ENCODE data around the gene THBS3. TPM values are rescaled to one million over a fixed set of nuclear protein-coding genes. Genes with fewer than 3 reads are reported as not detected.
A peak's percentile ranks its signal among the peaks of the same experiment; 100 is the strongest.
"Not testable (repeated sequence)": the region's sequence is repeated elsewhere in the genome, so short reads cannot be mapped to it uniquely, and the experiment has no call there.

Gene THBS3
- polyA plus RNA-seq, 5 donors: 37.5 to 47.0 (median 42.8) TPM

DNA sequence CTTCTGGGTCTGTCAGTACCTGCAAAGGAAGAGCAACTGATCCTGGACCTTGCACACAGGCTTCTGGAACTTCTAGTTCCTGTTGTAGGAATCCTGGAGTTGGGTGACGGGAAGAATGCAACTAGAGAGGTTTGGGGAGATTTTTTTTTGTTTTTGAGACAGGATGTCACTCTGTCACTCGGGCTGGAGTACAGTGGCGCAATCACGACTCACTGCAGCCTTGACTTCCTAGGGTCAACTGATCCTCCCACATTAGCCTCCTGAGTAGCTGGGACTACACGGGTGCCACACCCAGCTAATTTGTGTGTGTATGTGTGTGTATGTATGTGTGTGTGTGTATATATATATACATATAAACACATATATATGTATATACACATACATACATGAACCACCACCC is 28.8 kb upstream of the THBS3 start:
- DNase-seq: no peak

DNA sequence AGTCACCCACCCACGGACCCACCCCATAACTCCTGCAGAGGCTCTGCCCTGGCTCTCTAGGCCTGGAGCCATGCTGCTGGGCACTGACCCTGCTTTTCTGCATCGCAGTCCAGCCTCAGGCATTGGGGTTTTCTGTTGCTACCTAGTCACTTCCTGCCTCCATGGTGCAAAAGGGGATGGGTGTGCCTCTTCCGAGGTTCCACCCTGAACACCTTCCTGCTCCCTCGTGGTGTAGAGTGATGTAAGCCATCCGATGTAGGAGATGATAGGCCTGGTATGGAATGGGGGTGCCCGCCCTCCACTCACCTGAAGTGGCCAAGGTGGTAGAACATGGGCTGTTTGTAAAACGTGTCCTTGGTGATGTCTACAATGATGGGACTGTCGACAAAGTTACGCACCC is 27.7 kb upstream of the THBS3 start:
- DNase-seq: not testable (repeated sequence)

DNA sequence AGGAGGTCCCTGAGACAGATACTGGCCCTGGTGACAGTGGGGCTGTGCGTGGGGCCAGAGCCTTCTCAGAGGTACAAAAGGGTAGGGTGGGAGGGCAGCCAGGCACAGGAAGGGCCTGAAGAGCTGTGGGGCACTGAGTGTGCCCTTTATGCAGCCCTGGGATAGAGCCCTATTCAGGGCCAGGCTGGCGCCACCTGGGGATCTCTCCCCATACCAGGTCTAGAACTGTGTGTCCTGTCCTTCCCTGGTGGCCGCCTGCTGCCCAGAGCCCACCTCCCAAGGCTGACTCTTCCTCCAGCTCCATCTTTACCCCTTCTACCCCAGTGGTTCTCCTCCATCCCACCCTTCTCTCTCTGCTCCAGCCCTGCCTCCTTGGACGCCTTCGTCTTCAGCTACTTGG is 25.8 kb upstream of the THBS3 start:
- DNase-seq: not testable (repeated sequence)

DNA sequence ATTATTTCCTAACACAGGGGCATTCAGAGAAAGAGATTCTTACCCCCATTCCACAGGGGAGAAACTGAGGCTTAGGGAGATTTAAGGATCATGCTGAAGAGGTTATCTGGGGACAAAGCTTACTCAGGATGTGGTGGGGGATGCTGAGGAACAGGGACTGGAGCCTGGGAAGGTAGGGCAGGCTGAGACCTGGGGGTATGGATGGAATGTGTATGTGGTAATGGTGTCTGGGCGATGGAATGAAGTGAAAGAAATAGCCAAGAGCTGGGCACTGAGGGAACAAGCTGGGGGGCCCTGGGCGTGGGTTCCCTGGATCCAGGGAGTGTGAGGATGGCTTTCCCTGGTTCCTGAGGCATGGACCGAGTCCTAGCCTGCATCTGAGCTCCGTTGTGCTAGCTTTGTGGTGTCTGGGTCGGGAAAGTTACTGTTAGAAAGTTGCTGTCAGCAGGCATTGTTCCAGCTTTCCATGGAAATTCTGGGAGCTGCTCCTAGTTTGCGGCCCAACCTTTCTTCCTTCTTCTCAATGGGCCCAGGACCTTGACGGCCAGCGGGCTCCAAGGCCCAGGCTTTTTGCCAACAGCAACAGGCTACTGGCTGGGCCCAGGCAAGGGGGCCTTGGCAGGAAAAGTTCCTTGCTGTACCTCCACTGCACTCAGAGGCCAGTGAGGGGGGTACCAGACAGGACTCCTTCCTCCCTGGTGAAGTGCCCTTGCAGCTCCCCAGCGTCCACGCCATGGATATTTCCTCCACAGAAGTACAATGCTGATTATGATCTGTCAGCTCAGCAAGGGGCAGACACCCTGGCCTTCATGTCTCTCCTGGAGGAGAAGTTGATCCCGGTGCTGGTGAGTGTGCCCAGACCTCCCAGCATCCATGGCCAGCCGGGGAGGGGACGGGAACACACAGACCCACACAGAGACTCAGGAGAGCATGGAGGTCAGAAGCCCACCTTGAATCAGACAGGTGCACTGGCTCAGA is 24.6 kb upstream of the THBS3 start:
- peak in 1 of 2 donors; percentile 44 for DNase-seq

DNA sequence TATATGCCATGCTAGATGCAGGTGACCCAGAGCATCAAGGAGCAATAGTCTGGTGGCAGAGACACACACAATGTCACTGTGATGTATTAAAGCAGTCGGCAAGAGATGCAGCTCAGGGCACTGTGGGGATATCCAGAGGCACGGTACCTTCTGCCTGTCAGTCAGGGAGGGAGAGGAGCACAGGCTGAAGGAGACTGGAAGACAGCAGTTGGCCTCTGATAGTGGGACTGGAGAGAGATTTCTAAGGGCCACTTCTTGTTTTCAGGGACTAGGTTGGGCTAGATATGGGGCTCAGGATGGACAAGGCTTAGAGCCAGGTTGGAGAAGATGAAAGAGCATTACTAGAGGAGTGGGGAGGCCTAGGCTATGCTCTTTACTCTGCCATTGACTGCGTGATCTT is 23.6 kb upstream of the THBS3 start:
- not testable (repeated sequence) for DNase-seq

DNA sequence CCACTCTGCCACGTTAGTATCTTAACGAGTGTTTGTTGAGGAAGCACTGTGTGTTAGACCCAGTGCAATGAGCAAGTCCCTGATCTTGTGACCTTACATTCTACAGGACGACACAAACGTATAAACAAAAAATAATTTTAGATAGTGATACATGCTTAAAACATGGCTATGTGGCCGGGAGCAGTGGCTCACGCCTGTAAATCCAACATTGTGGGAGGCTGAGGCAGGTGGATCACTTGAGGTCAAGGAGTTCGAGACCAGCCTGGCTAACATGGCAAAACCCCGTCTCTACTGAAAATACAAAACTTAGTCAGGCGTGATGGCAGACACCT is 20.4 kb upstream of the THBS3 start:
- DNase-seq: no peak

DNA sequence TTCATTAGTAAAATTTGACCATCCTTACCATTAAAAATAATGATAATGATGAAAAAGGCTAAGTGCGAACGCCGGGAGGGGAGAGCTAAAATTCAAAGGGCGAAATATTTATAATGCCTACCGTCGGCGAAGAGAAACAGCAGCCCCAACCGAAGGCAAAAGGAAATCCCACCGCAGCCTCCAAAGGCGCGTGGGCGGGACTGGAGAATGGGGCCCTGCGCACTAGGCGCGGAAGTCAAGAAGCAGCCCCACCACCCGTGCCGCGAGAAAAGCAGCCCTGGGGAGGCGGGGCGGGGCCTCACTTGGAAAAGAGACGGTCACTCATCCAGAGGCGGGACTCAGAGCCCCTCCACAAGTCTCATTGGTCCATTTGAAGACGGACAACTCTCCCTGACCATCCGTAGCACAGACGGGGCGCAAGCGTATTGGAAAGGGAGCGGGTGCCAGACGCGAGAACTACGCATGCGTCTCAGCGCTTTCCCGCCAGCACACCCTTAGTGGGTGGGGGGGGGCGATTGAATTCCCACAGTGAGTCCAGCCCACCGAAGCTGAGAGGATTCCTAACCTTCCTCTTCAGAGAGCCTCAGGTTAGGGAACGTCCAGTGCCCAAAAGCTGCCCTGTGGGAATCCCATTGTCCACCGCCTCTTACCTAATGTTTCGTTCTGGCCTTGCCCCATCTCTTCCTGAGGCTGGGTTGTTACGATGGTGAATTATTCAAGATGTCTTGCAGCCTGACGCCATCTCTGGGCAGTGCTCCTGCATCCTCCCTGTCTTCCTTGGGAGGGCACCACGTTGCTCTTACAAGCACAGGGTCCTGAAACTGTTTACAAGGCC is 19.8 kb upstream of the THBS3 start:
- DNase-seq: peak; percentile 99

DNA sequence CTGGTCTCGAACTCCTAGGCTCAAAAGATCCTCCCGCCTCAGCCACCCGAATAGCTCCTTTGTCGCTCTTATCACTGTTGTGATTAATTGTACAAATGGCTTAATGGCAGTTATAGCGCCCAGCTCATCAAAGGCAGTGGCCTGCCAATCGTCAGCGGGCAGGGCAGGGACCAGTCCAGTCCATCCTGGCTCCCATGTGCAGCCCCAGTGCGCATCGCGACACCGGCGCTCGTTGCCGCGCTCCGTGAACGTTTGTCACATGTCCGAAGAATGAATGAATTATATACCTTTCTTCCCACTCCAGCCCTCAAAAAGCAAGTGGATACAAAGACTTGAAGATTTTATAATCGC is 19.2 kb upstream of the THBS3 start:
- peak in 1 of 2 donors; percentile 52 for DNase-seq

DNA sequence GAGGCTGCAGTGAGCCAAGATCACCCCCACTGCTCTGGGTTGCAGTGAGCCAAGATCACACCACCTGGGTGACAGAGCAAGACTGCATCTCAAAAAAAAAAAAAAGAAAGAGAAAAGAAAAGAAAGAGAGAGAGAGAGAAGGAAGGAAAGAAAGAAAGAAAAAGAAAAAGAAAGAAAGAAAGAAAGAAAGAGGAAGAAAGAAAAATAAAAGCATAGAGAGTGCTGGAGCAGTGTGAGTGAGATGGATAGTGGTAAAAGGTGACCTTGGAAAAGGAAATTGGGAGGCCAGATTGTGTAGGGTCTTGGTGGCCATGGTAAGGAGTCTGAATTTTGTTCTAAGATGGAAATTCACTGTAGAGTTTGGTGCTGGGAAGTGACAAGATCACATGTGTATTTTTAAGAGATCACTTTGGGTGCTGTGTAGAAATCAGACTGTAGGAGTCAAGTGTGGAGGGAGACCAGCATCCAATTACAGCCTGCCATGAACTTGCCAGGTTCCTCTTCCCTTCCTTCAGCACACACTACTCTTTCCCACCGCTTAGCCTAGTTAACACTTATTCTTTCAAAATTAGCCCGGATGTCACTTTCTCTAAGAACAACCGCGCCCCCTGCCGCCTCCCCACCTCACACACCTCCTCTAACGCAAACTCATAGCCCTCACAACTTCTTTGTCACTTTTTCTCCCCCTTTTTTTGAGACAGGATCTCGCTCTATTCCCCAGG is 18.7 kb upstream of the THBS3 start:
- peak in 1 of 2 donors; percentile 61 for DNase-seq

DNA sequence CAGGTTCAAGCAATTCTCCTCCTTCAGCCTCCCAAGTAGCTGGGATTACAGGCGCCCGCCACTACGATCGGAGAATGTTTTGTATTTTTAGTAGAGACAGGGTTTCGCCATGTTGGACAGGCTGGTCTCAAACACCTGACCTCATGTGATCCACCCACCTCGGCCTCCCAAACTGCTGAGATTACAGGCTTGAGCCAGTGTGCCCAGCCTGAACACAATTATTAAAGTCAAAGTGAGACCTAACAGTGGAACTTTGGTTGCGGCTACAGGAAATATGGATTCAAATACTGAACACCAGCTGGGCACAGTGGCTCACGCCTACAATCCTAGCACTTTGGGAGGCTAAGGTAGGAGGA is 17.7 kb upstream of the THBS3 start:
- not testable (repeated sequence) for DNase-seq

DNA sequence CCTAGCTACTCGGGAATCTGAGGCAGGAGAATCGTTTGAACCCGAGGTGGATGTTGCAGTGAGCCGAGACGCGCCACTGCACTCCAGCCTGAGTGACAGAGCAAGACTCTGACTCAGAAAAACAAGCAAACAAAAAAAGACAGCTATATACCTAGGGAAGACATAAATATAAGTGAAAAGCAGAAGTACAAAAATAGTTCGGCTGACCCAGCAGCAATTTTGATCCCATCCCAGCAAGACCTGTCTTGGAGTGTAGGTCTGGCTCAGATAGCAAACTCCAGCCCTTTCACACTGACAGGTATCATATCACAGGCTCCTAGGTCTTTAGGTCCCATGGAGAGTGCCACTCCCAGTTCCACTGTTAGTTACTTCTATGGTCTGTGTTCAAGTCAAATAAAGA is 15.3 kb upstream of the THBS3 start:
- no peak for DNase-seq

DNA sequence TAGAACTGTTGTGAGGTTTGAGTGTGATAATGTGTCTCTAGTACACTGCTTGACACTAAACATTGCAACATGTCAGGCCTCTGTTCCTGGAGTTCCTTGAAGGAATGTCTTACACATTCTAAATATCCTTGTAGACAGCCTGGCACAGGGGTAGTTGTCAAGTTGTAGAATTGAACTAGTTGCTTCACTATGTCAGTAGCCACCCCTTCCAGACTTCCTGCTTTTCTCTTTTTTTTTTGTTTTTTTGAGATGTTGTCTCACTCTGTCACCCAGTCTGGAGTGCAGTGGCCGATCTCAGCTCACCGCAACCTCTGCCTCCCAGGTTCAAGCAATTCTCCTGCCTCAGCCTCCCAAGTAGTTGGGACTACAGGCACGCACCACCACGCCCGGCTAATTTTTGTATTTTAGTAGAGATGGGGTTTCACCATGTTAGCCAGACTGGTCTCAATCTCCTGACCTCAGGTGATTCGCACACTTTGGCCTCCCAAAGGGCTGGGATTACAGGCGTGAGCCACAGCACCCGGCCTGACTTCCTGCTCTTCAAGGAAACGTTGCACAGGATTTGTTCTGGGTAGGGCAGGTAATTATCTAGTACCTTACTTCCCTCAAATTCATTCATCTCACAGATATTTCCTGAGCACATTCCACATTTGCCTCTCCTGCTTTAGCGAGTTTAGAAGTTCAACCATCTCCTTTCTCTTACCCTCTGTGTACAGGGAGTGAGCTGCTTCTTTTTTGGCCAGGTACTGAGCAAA is 12.7 kb upstream of the THBS3 start:
- DNase-seq: not testable (repeated sequence)

DNA sequence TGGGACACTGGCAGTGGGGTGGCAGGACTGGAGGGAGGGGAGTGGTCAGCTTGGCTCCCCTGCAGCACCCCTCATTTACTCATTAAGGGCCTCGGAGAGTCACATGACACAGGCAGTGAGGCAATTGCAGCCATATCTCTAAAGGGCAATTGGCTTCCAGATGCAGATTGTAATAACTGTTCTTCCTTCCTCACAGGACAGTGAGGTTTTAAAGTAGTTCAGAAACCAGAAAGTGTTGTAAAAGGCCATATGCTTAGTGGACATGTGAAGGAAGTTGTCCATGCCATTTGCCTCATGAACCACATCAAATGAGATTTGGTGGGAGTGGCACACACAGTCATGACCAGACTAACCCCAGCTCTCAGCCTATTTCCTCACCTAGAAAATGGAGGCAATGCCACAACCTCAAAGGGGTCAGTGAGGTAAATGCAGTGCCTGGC is 11.9 kb upstream of the THBS3 start:
- no peak for DNase-seq

DNA sequence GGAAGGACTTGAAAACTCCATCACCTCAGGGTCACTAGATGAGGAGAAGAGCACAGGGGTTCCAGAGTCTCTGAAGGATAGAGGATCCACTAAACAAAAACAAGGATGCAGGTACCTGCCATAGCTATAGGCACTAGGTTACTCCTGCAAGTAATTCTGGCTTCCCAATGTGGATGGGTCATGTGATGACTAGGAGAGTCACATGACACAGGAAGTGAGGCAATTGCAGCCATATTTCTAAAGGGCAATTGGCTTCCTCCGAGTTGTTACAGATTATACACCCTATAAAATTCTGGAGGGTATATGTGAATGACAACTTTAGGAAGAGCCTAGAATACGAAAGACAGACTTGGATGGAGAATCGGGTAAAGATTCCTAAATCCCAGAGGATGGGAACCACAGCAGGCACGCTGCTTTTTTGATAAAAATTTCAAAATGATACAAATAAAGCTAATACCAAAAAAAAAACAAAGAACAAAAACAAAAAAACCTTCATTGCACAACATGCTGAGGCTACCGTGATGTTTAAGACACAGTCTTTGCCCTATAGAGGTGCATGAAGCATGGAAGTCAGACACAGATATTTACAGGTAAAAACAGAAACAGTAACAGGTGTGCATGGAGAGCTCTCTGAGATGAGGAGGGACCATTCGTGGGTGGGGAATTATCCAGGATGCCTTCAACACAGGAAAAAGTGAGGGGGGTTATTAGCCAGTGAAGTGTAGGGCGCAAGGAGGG is 11.3 kb upstream of the THBS3 start:
- peak in 1 of 2 donors; percentile 44 for DNase-seq

DNA sequence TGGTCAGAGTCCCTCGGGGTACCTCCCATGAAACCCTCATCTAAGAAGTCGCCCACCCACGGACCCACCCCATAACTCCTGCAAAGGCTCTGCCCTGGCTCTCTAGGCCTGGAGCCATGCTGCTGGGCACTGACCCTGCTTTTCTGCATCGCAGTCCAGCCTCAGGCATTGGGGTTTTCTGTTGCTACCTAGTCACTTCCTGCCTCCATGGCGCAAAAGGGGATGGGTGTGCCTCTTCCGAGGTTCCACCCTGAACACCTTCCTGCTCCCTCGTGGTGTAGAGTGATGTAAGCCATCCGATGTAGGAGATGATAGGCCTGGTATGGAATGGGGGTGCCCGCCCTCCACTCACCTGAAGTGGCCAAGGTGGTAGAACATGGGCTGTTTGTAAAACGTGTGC is 7.0 kb upstream of the THBS3 start:
- DNase-seq: not testable (repeated sequence)

DNA sequence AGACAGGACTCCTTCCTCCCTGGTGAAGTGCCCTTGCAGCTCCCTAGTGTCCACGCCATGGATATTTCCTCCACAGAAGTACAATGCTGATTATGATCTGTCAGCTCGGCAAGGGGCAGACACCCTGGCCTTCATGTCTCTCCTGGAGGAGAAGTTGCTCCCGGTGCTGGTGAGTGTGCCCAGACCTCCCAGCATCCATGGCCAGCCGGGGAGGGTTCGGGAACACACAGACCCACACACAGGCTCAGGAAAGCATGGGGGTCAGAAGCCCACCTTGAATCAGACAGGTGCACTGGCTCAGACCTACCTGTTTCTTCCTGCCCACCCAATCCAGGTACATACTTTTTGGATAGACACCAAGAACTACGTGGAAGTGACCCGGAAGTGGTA is 4.3 kb upstream of the THBS3 start:
- not testable (repeated sequence) for DNase-seq

DNA sequence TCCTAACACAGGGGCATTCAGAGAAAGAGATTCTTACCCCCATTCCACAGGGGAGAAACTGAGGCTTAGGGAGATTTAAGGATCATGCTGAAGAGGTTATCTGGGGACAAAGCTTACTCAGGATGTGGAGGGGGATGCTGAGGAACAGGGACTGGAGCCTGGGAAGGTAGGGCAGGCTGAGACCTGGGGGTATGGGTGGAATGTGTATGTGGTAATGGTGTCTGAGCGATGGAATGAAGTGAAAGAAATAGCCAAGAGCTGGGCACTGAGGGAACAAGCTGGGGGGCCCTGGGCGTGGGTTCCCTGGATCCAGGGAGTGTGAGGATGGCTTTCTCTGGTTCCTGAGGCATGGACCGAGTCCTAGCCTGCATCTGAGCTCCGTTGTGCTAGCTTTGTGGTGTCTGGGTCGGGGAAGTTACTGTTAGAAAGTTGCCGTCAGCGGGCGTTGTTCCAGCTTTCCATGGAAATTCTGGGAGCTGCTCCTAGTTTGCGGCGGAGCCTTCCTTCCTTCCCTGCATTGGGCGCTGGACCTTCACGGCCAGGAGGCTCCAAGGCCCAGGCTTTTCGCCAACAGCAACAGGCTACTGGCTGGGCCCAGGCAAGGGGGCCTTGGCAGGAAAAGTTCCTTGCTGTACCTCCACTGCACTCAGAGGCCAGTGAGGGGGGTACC is 3.8 kb upstream of the THBS3 start:
- not testable (repeated sequence) for DNase-seq

DNA sequence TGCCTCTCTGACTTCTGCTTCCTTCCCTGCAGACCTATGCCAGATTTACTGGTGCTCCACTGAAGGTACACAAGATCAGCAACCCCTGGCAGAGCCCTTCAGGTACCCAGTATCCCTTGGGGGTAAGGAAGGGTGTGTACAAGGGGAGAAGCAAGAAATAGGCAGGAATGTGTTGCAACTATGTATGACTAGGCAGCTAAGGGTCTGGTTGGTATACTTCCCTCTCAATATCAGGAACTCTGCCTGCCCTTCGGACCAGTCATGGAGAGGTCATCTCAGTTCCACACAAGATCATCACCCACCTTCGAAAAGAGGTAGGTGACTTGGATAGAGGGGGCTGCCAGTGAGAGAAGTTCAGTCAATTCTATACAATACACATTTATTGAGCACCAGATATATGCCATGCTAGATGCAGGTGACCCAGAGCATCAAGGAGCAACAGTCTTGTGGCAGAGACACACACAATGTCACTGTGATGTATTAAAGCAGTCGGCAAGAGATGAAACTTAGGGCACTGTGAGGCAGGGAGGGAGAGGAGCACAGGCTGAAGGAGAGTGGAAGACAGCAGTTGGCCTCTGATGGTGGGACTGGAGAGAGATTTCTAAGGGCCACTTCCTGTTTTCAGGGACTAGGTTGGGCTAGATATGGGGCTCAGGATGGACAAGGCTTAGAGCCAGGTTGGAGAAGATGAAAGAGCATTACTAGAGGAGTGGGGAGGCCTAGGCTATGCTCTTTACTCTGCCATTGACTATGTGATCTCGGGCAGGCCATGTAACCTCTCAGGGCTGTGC is 2.8 kb upstream of the THBS3 start:
- no peak for DNase-seq

DNA sequence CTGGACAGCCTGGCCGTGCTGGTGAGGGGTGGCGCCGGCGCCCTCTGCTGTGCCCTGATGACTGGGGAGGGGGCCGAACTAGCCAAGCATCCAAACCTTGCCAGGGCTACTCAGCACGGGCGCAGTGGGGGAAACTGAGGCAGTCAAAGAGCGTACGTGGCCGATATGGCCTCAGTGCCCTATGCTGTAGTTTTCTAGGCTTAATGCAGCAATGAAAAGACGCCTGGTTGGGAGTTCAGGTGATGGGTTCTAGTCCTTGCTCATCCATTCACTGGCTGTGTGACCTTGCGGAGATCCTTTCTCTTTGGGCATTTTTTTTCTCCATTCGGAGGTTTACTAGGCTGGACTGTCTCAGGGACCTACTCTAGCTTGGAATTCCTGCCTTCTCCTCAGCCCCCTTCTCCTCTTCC is 1.6 kb upstream of the THBS3 start:
- no peak for DNase-seq
